GM21786 (cell line): ENCODE data around the gene NPRL2.
A peak's percentile ranks its signal among the peaks of the same experiment; 100 is the strongest.

Source experiments
- ATAC-seq: cut with Tn5 transposase; IDR thresholded peaks from one replicate; pipeline ENCODE4 v1.9.1; 2021; ENCODE audit not compliant: unreplicated experiment

Gene NPRL2

GRCh38 chr3:50350527-50351322 lies at the start of gene NPRL2, which contains the start of gene CYB561D2:
NPRL2 (minus strand) TSS chr3:50350775; CDS start chr3:50350652, 123 bp downstream.
CYB561D2 (plus strand) TSS chr3:50350862; CDS start chr3:50351434, 572 bp downstream.
- peak; percentile 85 for ATAC-seq

GRCh38 chr3:50396502-50396901 lies 45.9 kb upstream of the NPRL2 start:
- ATAC-seq = no peak

GRCh38 chr3:50395070-50395860 lies 44.7 kb upstream of the NPRL2 start:
- ATAC-seq = no peak

- no peak for ATAC-seq
Measured at GRCh38 chr3:50393061-50393460, 42.5 kb upstream of the NPRL2 start.

GRCh38 chr3:50392101-50392715 lies 41.6 kb upstream of the NPRL2 start:
- ATAC-seq = no peak

DNA sequence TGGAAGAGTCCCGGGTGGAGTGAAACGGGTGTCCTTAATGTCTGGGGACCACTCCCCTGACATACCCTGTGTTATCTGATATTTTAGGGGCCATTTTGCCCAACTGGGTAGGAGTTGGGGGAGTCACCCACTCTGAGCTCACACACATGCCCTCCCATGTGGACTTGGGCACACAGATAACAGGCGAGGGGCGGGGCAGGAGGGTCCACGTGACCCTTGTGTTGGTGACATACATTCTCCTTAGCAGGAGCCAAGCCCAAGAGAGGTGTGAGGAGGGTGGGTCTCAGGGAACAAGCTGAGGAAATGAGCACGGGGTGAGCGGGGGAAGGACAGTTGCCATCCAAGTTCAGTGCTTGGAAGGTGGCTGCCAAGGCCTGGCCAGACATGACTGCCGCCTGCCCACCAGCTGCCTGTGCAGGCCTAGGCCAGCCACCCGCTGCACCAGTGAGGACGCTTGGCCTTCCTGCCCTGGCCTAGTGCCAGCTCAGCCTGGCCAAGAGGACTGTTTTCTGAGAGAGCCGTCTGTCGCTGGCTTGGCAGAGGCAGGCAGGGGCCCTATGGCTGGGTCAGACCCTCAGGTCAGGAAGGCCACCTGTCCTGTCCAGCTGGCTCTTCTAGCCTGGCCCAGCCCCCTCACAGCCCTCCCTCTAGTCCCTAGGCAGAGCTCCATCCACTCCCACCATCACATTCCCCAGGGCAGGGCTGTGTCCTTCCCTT lies 40.1 kb upstream of the NPRL2 start:
- ATAC-seq = no peak

DNA sequence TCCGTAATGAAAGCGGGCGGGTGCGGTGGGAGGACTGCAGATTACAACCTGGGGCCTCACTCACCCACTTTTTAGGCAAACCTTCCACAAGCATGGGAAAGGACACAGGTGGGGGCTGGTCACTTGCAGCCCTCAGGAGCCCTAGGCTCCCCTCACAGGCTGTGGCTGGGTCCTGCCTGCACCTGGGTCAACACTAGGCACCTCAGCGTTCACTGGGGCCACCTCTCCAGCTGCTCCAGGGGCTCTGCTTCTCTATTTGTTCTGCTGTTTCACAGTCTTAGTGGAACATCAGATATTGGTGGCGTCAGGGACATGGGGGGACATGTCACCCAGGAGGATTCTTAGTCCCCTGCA lies 38.8 kb upstream of the NPRL2 start:
- no peak for ATAC-seq

GRCh38 chr3:50388720-50389413 lies 38.3 kb upstream of the NPRL2 start:
- ATAC-seq = no peak

DNA sequence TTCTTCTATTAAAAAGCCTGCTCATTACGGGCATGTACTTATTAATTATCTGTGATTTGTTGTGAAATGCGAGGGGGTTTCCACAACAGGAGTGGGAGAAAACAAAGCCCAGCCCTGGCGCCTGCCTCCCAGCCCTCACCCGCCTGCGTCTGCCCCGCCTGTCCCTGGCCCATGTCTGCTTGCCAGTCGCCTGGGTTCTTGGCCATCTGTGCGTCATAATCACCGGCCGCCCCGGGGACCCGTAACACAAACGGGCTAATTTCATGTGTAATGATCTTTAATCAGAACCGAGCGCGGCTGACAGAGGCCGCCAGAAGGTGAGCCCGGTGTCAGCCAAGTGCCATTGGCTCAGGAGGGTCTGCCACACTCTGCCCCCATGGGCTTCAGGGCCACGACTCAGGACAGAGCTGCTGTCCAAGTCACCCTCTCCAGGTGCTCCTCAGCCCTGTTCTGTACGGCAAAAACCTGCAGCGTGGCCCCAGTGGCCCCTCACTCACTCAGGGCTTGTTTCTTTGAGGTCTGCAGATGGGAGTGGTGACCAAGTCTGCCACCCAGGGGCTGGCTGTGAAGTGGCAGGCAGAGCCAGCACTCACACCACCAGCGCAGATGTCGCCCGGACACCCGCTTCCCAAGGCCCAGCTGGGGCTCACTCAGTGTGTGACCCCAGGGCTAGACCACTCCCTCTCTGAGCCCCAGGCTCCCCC lies 37.6 kb upstream of the NPRL2 start:
- no peak for ATAC-seq

DNA sequence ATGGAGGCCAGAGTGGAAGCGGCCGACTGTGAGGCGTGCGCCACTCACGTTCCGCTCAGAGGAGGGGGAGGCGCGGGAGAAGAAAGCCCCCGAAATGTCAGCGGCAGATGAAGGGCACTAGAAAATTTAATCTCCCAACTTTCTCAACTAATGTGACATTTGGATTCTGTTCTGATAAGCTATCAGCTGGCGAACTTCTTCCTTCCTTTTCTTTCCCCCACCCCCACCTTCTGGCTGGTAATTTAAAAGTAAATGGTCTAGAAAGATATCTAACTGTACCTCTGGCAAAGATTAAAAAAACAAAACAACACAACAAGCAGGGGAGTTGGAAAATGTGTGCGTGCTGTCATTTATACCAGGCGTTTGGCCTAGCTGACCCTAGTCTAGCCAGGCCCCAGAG lies 35.2 kb upstream of the NPRL2 start:
- no peak for ATAC-seq

DNA sequence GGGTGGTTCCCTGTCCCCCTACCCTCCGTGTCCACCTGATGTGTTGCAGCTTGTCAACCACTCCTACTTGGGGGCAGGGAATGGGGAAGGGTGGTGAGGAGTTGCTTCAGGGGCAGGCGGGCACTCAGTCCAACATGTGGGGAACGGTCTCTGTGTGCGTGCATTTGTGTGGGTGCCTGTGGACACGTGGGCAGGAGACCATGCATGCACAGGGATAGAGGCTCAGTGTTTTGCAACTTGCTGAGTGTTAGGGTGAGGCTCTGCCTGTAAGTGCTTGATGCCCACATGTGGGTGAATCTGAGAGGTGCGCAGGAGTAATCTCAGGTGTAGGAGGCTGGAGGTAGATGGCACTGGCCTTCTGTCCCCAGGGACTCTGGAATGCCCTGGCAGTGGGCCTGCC lies 33.2 kb upstream of the NPRL2 start:
- no peak for ATAC-seq

GRCh38 chr3:50382722-50383121 lies 32.1 kb upstream of the NPRL2 start:
- ATAC-seq = no peak

GRCh38 chr3:50381383-50381782 lies 30.8 kb upstream of the NPRL2 start:
- no peak for ATAC-seq

DNA sequence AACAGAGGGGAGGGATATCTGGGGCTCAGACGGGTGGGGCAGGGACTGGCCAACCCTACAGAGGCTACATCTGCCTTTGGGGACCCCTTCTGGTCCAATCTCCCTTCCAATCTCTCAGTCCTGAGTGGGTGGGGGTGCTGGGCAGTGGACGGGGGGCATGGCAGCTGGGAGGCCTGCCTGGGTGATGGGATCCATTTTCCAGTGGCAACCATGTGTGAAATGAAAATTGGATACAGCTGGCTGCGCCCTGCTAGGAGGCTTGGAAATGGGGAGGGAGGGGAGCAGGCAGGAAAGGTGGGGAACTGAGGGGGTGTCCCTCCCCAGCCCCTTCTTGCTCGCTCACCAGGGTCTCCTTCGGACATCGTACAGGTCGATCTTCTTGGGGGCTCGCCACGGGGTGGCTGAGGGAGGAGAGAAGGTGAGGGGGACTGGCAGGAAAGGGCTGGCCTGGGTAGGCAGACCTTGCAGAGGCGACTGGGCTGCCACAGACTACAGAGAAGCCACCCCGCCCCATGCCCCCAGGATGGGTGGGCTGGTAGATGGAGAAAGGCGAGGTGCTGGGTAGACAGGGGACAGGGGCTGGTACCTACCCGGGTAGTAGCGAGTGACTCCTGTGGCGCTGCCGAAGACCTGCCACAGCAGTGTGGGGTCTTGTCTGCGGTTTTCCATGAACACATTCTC lies 30.0 kb upstream of the NPRL2 start:
- no peak for ATAC-seq

DNA sequence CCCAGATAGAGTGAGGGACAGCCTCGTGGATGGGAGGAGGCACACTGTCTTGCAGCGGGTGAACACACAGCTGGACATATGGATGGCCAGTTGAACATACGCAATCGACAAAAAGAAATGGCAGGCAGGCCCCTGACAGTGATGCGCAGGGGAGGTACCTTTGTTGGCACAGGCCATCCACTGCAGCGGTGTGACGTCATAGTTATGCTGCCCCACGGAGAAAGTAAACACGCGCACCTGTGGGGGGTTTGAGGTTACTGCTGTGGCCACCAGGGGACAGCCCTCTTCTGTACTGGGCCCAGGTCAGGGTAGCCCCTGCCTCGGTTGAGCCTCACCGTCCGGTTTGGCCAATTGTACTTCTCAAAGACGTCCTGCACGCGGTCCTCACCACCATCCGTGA lies 28.2 kb upstream of the NPRL2 start:
- ATAC-seq = no peak

- ATAC-seq = no peak
Measured at GRCh38 chr3:50378024-50378423, 27.4 kb upstream of the NPRL2 start.

DNA sequence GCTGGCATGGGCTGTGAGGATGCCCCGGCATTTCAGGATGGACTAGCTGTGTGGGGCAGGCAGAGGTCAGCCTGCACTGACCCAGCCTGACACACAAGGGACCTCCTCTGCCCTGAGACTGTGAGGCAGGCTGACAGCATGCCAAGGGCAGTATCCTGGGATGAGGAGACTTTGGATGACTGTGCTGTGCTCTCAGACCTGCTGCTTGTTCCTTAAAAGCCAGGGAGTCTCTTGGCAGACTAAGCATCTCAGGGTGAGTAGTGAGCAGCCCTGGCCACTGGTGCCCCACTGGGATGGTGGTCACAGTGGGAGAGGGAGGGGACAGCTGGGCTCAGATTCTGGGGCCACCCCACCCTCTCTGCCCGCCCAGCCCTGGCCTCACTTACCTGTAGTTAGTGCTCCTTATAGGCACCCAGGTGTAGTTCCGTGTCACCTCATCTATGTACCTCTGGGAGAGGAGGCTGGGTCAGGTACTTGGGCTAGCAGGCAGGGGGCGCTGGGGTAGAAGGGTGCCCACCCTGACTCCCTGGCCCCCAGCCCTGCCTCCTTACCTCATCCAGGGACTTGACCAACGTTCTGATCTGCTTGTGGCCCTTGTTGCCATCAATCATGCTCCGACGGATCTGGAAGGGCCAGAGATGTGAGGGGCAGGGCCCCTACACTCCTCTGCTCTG lies 24.8 kb upstream of the NPRL2 start:
- ATAC-seq = no peak

DNA sequence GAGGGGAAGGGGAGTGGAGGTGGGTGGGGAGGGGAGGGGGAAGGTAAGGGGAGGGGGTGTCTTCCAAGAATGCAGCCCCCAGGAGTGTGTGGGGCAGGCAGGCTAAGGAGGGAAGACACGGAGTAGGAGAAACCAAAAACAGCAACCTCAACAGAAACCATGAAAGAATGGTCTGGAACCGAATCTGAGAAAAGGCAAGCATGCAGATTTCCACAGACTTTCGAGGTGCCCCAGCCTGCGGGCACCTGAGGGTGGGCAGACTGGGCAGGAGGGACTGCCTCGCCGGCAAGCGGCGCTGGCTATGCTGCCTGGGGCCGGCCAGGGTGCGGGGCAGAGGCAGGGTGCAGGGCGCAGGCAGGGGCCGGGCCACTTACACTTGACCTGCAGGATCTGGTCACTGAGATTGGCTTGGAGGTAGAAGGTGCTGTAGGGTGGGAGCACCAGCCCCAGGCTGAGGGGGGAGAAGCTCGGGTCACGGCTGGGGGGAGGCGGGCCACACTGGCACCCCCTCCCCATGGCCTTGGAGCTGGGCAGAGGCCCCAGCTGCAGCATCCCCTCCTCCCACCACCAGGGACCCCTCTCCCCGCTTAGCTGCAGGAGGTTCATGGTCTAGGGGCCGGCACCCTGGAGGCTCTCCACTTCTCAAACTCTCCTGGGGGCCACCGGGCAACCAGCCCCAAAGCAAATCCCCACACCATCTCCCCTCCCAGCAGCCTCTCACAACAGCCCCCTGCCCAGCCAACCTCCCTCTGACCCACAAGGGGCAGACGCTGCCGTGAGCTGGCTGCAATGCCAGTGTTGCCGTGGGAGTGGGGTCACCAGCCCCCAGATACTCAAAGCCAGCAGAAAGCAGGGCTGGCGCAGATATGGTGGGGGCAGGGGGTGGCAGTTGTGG lies 24.0 kb upstream of the NPRL2 start:
- ATAC-seq = no peak
